Measurements from ENCODE around the gene ELOF1.
"Not testable (repeated sequence)": the region's sequence is repeated elsewhere in the genome, so short reads cannot be mapped to it uniquely, and the experiment has no call there.

The ELOF1 gene

DNA sequence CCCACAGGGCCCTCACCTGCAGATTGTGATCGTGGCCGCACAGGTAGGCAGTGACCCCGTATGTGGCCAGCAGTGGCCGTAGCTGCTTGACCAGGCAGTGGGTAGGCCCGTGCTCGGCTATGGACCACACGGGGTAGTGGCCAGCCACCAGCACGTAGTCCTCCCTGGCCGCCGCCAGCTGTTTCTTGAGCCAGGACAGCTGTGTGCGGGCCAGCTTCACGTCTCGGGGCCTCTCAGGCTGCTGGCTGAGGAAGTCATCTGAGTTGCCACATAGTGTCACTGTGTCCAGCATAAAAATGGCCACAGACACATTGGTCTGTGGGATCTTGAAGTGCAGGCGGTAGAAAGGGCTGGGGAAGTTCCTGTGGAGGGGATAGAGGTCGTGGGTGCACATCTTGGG, 17.2 kb upstream of the ELOF1 start:
- intact Hi-C loops (cut with DNase I; ENCODE audit: low total_unique reads) = no loop called here
- Histone ChIP-seq H3K9me3 (no peaks in the 10 kb centered on the region), H3K27ac (no peak overlapping the region), H3K4me3 (no peak overlapping the region), H3K36me3 (no peaks in the 10 kb centered on the region), H3K4me1 (peaks cover 0 to 18% (median 8%) of the 10 kb centered on the region in 4 donors), H3K27me3 (peaks cover 0 to 18% of the 10 kb centered on the region in 2 donors)
- DNase-seq = no peak
- TF ChIP-seq CTCF (IDR thresholded peaks at IDR 0.05) = no peak

- intact Hi-C loops (cut with DNase I; ENCODE audit: low total_unique reads) = no loop called here
- no peaks in the 10 kb centered on the region for H3K36me3 ChIP-seq
- TF ChIP-seq CTCF (IDR thresholded peaks at IDR 0.05) = no peak
- H3K4me1 ChIP-seq = peaks cover 0 to 18% (median 8%) of the 10 kb centered on the region in 4 donors
- H3K27me3 ChIP-seq = peaks cover 0 to 18% of the 10 kb centered on the region in 2 donors
- H3K27ac ChIP-seq = no peak overlapping the region
- no peaks in the 10 kb centered on the region for H3K9me3 ChIP-seq
- DNase-seq = no peak
- H3K4me3 ChIP-seq = no peak overlapping the region
Measured at GRCh38 chr19:11574689-11575088, 15.7 kb upstream of the ELOF1 start.

DNA sequence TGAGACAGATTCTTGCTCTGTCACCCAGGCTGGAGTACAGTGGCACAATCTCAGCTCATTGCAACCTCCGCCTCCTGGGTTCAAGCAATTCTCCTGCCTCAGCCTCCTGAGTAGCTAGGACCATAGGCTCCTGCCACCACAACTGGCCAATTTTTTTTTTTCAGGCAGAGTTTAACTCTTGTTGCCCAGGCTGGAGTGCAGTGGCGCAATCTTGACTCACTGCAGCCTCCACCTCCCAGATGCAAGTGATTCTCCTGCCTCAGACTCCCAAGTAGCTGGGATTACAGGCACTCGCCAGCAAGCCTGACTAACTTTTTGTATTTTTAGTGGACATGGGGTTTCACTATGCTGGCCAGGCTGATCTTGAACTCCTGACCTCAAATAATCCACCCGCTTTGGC, 14.7 kb upstream of the ELOF1 start:
- peaks cover 0 to 14% of the 10 kb centered on the region in 2 donors for H3K27me3 ChIP-seq
- H3K27ac ChIP-seq; H3K9me3 ChIP-seq; intact Hi-C loops (cut with DNase I; ENCODE audit: low total_unique reads); DNase-seq; H3K4me3 ChIP-seq; H3K36me3 ChIP-seq: not testable (repeated sequence)
- peaks cover 0 to 15% (median 6%) of the 10 kb centered on the region in 4 donors for H3K4me1 ChIP-seq

GRCh38 chr19:11573354-11573753, 14.3 kb upstream of the ELOF1 start:
- intact Hi-C loops (cut with DNase I; ENCODE audit: low total_unique reads); H3K27ac ChIP-seq; H3K9me3 ChIP-seq: not testable (repeated sequence)

GRCh38 chr19:11570039-11570462, 11.0 kb upstream of the ELOF1 start:
- Histone ChIP-seq H3K4me3 (no peak overlapping the region), H3K9me3 (no peaks in the 10 kb centered on the region), H3K36me3 (no peaks in the 10 kb centered on the region), H3K27me3 (no peaks in the 10 kb centered on the region), H3K27ac (no peak overlapping the region), H3K4me1 (no peaks in the 10 kb centered on the region)
- no peak for TF ChIP-seq CTCF (IDR thresholded peaks at IDR 0.05)
- intact Hi-C loops (cut with DNase I; ENCODE audit: low total_unique reads) = no loop called here
- DNase-seq = no peak

More at GRCh38 chr19:11573354-11573753, 14.3 kb upstream of the ELOF1 start:
- H3K36me3 ChIP-seq, DNase-seq, H3K4me3 ChIP-seq: not testable (repeated sequence)
- Histone ChIP-seq H3K4me1 (peaks cover 0 to 11% (median 1%) of the 10 kb centered on the region in 4 donors), H3K27me3 (peaks cover 0 to 10% of the 10 kb centered on the region in 2 donors)

- no peak for DNase-seq
- Histone ChIP-seq H3K4me3 (no peak overlapping the region), H3K27ac (no peak overlapping the region)
Measured at GRCh38 chr19:11566164-11566563, 7.1 kb upstream of the ELOF1 start.

GRCh38 chr19:11565649-11565980, 6.6 kb upstream of the ELOF1 start:
- H3K4me3 ChIP-seq; DNase-seq; H3K9me3 ChIP-seq; H3K27ac ChIP-seq; H3K36me3 ChIP-seq; H3K27me3 ChIP-seq; intact Hi-C loops (cut with DNase I; ENCODE audit: low total_unique reads); H3K4me1 ChIP-seq: not testable (repeated sequence)

More at GRCh38 chr19:11566164-11566563, 7.1 kb upstream of the ELOF1 start:
- no peaks in the 10 kb centered on the region for H3K36me3 ChIP-seq
- intact Hi-C loops (cut with DNase I; ENCODE audit: low total_unique reads) = no loop called here
- H3K4me1 ChIP-seq = no peaks in the 10 kb centered on the region
- TF ChIP-seq CTCF (IDR thresholded peaks at IDR 0.05) = no peak
- no peaks in the 10 kb centered on the region for H3K27me3 ChIP-seq
- no peaks in the 10 kb centered on the region for H3K9me3 ChIP-seq

DNA sequence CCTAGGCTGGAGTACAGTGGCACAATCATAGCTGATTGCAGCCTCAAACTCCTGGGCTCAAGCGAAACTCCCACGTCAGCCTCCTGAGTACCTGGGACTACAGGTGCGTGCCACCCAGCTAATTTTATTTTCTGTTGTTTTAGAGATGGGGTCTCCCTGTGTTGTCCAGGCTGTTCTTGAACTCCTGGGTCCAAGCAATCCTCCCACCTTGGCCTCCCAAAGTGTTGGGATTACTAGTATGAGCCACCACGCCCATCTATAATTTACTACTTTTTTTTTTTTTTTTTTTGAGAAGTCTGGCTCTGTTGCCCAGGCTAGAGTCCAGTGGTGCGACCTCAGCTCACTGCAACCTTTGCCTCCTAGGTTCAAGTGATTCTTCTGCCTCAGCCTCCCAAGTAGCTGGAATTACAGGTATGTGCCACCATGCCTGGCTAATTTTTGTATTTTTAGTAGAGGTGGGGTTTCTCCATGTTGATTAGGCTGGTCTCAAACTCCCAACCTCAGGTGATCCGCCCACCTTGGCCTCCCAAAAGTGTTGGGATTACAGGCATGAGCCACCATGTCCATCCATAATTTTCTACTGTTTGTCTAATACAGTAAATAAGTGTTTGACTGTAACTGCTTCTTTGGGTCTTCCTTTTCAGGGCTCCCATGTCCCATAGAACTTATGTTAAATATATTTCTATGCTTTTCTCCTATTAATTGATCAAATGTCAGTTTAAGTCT, 5.2 kb upstream of the ELOF1 start:
- intact Hi-C loops (cut with DNase I; ENCODE audit: low total_unique reads); H3K36me3 ChIP-seq; H3K4me3 ChIP-seq; H3K9me3 ChIP-seq; H3K27me3 ChIP-seq; DNase-seq; H3K27ac ChIP-seq: not testable (repeated sequence)
- H3K4me1 ChIP-seq = peaks cover 3 to 14% (median 9%) of the 10 kb centered on the region in 4 donors
